Lower lobe of right lung (tissue), 2 donors: ENCODE measurements around the gene DMBX1. TPM values are rescaled to one million over a fixed set of nuclear protein-coding genes. Genes with fewer than 3 reads are reported as not detected.

Experiments used
- ATAC-seq, 2 donors: fragments of 200-7000 bp; cut with Tn5 transposase; one replicate each; pipeline ENCODE4 v1.9.1; 2020 to 2022; ENCODE audit warnings: mild to moderate bottlenecking in 2 of 2, moderate library complexity in 2 of 2
- DNase-seq: peaks from one replicate; pipeline ENCODE4 v3.0.0-alpha.2; 2020
- H3K27ac ChIP-seq: fragments of 200-600 bp; one replicate; pipeline ENCODE4 v1.8.0; 2022
- H3K27me3 ChIP-seq: fragments of 200-600 bp; one replicate; pipeline ENCODE4 v1.8.0; 2022; ENCODE audit warnings: low read depth
- H3K36me3 ChIP-seq: fragments of 200-600 bp; one replicate; pipeline ENCODE4 v1.8.0; 2022; ENCODE audit warnings: mild to moderate bottlenecking
- H3K4me1 ChIP-seq: fragments of 200-600 bp; one replicate; pipeline ENCODE4 v1.8.0; 2022
- H3K4me3 ChIP-seq: fragments of 200-600 bp; one replicate; pipeline ENCODE4 v1.8.0; 2022; ENCODE audit warnings: mild to moderate bottlenecking
- H3K9me3 ChIP-seq: fragments of 200-600 bp; one replicate; pipeline ENCODE4 v1.8.0; 2022
- CTCF ChIP-seq: fragments of 200-600 bp; IDR thresholded peaks from one replicate; pipeline ENCODE4 v1.8.0; 2022; ENCODE audit warnings: antibody characterized with exemption, mild to moderate bottlenecking
- intact Hi-C: fragments of 100-400 bp; cut with DNase I; formaldehyde crosslinking; loops from one replicate; pipeline ENCODE4 v1.11.0; 2022
- total RNA-seq: library from RNA; stranded (reverse); fragmentation: NEBNext Ultra II Directional; extraction: Animal tissue kit (Norgen Biotek cat#: 25700); gene quantifications from one replicate; pipeline ENCODE4 v1.2.1, GENCODE V29; 2021
- donor health status: DM: no; HTN: yes; CAD: no; lungs with severe emphysema.

The DMBX1 gene
- total RNA-seq, 1 donor from 2014 or later, result not detected

DNA sequence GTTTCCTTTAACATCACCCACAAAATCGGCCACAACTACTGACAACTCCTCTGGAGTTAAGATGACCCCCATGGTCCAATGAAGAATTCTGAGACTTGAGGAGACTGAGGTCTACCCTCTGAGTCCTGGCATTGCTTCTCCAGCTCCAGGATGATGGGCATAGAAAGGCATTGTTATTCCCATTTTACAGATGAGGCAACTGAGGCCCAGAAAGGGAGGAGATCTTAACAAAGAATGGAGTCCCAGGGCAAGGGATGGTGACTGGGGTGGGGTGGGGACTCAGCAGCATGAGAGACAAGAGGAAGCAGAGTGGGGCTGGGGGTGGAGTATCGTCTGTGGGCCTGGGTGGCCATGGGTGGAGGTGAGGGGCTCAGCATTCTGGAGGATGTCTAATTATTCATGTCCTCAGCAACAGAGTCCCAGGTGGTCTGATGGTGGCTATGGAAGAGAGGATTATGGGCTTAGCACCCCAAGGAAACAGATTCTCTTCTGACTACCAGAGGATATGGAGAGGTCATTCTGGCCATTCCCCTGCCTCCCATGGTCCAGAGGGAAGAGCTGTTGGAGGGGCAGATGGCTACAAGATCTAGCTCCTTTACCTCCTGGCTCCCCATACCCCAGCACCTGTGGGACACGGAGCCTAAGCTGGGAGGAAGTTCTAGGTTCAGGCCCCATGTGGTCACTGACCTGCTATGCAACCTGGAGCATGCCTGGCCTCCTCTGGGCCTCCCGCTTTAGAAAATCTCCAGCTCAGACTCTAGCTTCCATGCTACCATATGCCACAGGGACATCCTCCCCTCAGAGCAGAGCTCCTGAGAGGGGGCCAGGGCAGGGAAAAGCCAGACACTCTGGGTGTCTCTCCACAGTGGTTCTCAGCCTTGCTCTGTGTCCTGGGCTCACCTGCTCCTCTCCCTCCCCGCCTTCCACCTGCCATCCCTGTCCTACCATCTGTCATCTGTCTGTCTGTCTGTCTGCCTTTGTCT is 37.4 kb upstream of the DMBX1 start:
- no peaks in the 10 kb centered on the region for H3K9me3 ChIP-seq
- peaks cover 6% of the 10 kb centered on the region for H3K4me1 ChIP-seq
- H3K4me3 ChIP-seq, result no peak overlapping the region
- no peak for TF ChIP-seq CTCF
- DNase-seq (no peak), ATAC-seq (no peak)
- H3K27ac ChIP-seq, result no peak overlapping the region
- no peaks in the 10 kb centered on the region for H3K36me3 ChIP-seq
- intact Hi-C loops, result no loop called here
- peaks cover 34% of the 10 kb centered on the region for H3K27me3 ChIP-seq

DNA sequence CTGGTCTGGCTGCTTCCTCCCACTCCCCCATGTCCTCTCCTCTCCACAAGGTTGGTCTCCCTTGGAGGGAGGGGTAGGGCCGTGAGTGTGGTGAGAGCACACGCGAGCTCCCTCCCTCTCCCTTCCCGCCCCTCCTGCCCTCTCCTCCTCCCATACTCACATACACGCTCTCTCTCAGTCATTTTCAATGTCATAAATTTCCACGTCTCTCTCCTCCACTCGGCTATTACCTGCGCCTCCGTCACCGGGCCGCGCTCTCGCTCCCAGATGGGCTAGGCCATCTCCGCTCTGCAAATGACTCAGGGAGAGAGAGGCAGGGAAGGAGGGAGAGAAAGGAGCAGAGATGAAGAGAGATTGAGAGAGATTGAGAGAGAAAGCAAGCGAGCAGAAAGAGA is 36.7 kb upstream of the DMBX1 start:
- Histone ChIP-seq H3K9me3 (no peaks in the 10 kb centered on the region), H3K27ac (no peak overlapping the region), H3K4me1 (peaks cover 6% of the 10 kb centered on the region), H3K27me3 (peaks cover 27% of the 10 kb centered on the region), H3K36me3 (no peaks in the 10 kb centered on the region), H3K4me3 (no peak overlapping the region)
- no peak for DNase-seq
- no peak for ATAC-seq
- no peak for TF ChIP-seq CTCF
- intact Hi-C loops, result no loop called here

DNA sequence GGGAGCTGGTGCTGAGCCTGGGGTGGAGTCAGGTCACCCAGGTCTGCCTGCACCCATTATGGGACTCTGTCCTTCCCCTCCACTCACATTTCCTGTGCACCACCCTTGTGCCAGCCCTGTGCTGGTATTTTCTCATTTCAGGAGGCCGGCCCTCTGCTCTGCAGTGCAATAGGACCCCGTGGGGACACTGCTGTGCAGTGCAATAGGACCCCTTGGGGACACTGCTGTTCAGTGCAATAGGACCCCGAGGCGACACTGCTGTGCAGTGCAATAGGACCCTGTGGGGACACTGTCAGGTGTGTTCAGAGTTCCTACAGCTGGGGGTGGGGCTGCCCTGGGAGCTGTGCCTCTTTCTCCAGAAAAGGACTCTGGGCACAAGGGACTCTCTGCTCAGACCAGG is 36.2 kb upstream of the DMBX1 start:
- TF ChIP-seq CTCF, result no peak
- peaks cover 22% of the 10 kb centered on the region for H3K27me3 ChIP-seq
- intact Hi-C loops, result no loop called here

DNA sequence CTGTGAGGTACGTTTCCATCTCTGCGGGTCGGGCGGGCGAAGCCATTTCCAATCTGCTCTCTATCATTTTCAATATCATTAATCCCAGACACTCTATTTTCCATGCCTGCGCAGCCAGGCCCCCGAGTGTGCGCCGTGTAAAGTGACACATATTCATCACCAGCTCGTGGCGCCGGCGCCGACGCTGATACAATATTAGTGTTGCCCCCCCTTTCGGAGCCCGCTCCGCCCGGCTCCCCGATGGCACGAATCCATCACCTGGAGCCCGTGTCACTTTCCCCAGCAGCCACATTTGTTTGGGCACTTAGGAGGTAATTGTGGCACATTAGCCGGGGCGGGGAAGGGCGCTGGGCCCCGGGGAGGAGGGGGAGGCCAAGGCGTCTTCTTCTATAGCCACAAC is 33.7 kb upstream of the DMBX1 start:
- no peaks in the 10 kb centered on the region for H3K4me1 ChIP-seq
- H3K4me3 ChIP-seq, result no peak overlapping the region
- no peaks in the 10 kb centered on the region for H3K36me3 ChIP-seq
- H3K9me3 ChIP-seq, result no peaks in the 10 kb centered on the region
- TF ChIP-seq CTCF, result no peak
- DNase-seq, result no peak
- H3K27me3 ChIP-seq, result peaks cover 6% of the 10 kb centered on the region
- intact Hi-C loops, result no loop called here
- ATAC-seq, result no peak
- H3K27ac ChIP-seq, result no peak overlapping the region

More for the DNA sequence above, 36.2 kb upstream of the DMBX1 start:
- H3K9me3 ChIP-seq, result no peaks in the 10 kb centered on the region
- no peak overlapping the region for H3K27ac ChIP-seq
- no peaks in the 10 kb centered on the region for H3K36me3 ChIP-seq
- no peak overlapping the region for H3K4me3 ChIP-seq
- peaks cover 4% of the 10 kb centered on the region for H3K4me1 ChIP-seq
- DNase-seq (no peak), ATAC-seq (no peak)

GRCh38 chr1:46456411-46456963 is 33.1 kb upstream of the DMBX1 start:
- no peaks in the 10 kb centered on the region for H3K36me3 ChIP-seq
- H3K4me3 ChIP-seq, result no peak overlapping the region
- no peaks in the 10 kb centered on the region for H3K4me1 ChIP-seq
- no peaks in the 10 kb centered on the region for H3K9me3 ChIP-seq
- ATAC-seq (no peak), DNase-seq (no peak)
- no peak overlapping the region for H3K27ac ChIP-seq
- intact Hi-C loops, result no loop called here
- TF ChIP-seq CTCF, result no peak
- H3K27me3 ChIP-seq, result peaks cover 1% of the 10 kb centered on the region
